CD8-positive, alpha-beta memory T cell (primary cell): Measurements from ENCODE around the gene TRIM49D2. TPM values are rescaled to one million over a fixed set of nuclear protein-coding genes. Genes with fewer than 3 reads are reported as not detected.

ENCODE experiments used
- polyA plus RNA-seq: library from polyadenylated mRNA; unstranded; fragments of 300-500 nt; fragmentation: Illumina TruSeq; gene quantifications from one replicate; pipeline ENCODE4 v1.2.3, GENCODE V29; 2021
- total RNA-seq, 2 experiments: library from RNA; stranded (reverse); gene quantifications; one replicate each; pipeline ENCODE4 v1.2.3, GENCODE V29; 2021

Gene TRIM49D2
- total and polyA plus RNA-seq, 3 experiments from 2014 or later = not detected

Other genes starting within 250 kb of the TRIM49D2 start
- gene TRIM77, start 213.8 kb upstream of the TRIM49D2 start, total RNA-seq = not detected
- gene TRIM77, start 213.8 kb upstream of the TRIM49D2 start, polyA plus RNA-seq = not detected
- not detected for gene TRIM49, start 115.5 kb upstream of the TRIM49D2 start, total RNA-seq
- not detected for gene TRIM49, start 115.5 kb upstream of the TRIM49D2 start, polyA plus RNA-seq
- gene TRIM64B, start 45.6 kb upstream of the TRIM49D2 start, total RNA-seq = not detected
- gene TRIM64B, start 45.6 kb upstream of the TRIM49D2 start, polyA plus RNA-seq = not detected
- gene TRIM49D1, start 1.8 kb upstream of the TRIM49D2 start, total RNA-seq = not detected
- gene TRIM49D1, start 1.8 kb upstream of the TRIM49D2 start, polyA plus RNA-seq = not detected
- gene TRIM64, start 42.0 kb downstream of the TRIM49D2 start, total RNA-seq = not detected
- not detected for gene TRIM64, start 42.0 kb downstream of the TRIM49D2 start, polyA plus RNA-seq
- not detected for gene TRIM49C, start 107.0 kb downstream of the TRIM49D2 start, total RNA-seq
- gene TRIM49C, start 107.0 kb downstream of the TRIM49D2 start, polyA plus RNA-seq = not detected
- not detected for gene UBTFL1, start 161.9 kb downstream of the TRIM49D2 start, total RNA-seq
- not detected for gene UBTFL1, start 161.9 kb downstream of the TRIM49D2 start, polyA plus RNA-seq
- not detected for gene NAALAD2, start 210.6 kb downstream of the TRIM49D2 start, total RNA-seq
- gene NAALAD2, start 210.6 kb downstream of the TRIM49D2 start, polyA plus RNA-seq = not detected